Nephron progenitor cell (in vitro differentiated cells): ENCODE measurements around the gene POMGNT1.
"Not testable (repeated sequence)": the region's sequence is repeated elsewhere in the genome, so short reads cannot be mapped to it uniquely, and the experiment has no call there.

ENCODE experiments used
- DNase-seq: peaks from one replicate; pipeline ENCODE4 v3.0.0; 2021
- H3K27ac Mint-ChIP-seq: 2 replicates; pipeline ENCODE4 v1.8.0; 2021; ENCODE audit warnings: mild to moderate bottlenecking, moderate library complexity, mixed read lengths
- H3K27me3 Mint-ChIP-seq: 2 replicates; pipeline ENCODE4 v1.8.0; 2021; ENCODE audit warnings: mild to moderate bottlenecking, low read depth, mixed read lengths; ENCODE audit not compliant: poor library complexity
- H3K36me3 Mint-ChIP-seq: 2 replicates; pipeline ENCODE4 v1.8.0; 2021; ENCODE audit warnings: low read depth, mixed read lengths
- H3K4me1 Mint-ChIP-seq: 2 replicates; pipeline ENCODE4 v1.8.0; 2021; ENCODE audit warnings: mixed read lengths
- H3K4me3 Mint-ChIP-seq: 2 replicates; pipeline ENCODE4 v1.8.0; 2021; ENCODE audit warnings: mild to moderate bottlenecking, moderate library complexity, mixed read lengths
- H3K9me3 Mint-ChIP-seq: 2 replicates; pipeline ENCODE4 v1.8.0; 2021; ENCODE audit warnings: mild to moderate bottlenecking, moderate library complexity, mixed read lengths
- CTCF ChIP-seq: fragments of 200-600 bp; sonication (generic); IDR thresholded peaks from 2 replicates; pipeline ENCODE4 v1.5.0; 2021; ENCODE audit warnings: antibody characterized with exemption

Gene POMGNT1

GRCh38 chr1:46242918-46243317, 44.7 kb upstream of the POMGNT1 start:
- peaks cover 10% of the 10 kb centered on the region for H3K4me1 Mint-ChIP-seq
- H3K27ac Mint-ChIP-seq = no peak overlapping the region
- H3K4me3 Mint-ChIP-seq = no peak overlapping the region
- H3K9me3 Mint-ChIP-seq = peaks cover 31% of the 10 kb centered on the region
- no peak for TF ChIP-seq CTCF
- no peaks in the 10 kb centered on the region for H3K27me3 Mint-ChIP-seq
- no peak for DNase-seq
- H3K36me3 Mint-ChIP-seq = peaks cover 14% of the 10 kb centered on the region

GRCh38 chr1:46241733-46242132, 43.5 kb upstream of the POMGNT1 start:
- peaks cover 14% of the 10 kb centered on the region for H3K36me3 Mint-ChIP-seq
- peaks cover 41% of the 10 kb centered on the region for H3K9me3 Mint-ChIP-seq
- H3K27me3 Mint-ChIP-seq, DNase-seq, H3K4me1 Mint-ChIP-seq, H3K4me3 Mint-ChIP-seq, H3K27ac Mint-ChIP-seq: not testable (repeated sequence)

GRCh38 chr1:46238865-46239264, 40.6 kb upstream of the POMGNT1 start:
- peaks cover 14% of the 10 kb centered on the region for H3K36me3 Mint-ChIP-seq
- not testable (repeated sequence) for H3K27me3 Mint-ChIP-seq, H3K4me3 Mint-ChIP-seq, H3K27ac Mint-ChIP-seq, DNase-seq, H3K4me1 Mint-ChIP-seq
- H3K9me3 Mint-ChIP-seq = peaks cover 46% of the 10 kb centered on the region

GRCh38 chr1:46236882-46237281, 38.6 kb upstream of the POMGNT1 start:
- Mint-ChIP-seq H3K9me3 (peaks cover 37% of the 10 kb centered on the region), H3K36me3 (peaks cover 14% of the 10 kb centered on the region), H3K27me3 (no peaks in the 10 kb centered on the region), H3K4me1 (no peaks in the 10 kb centered on the region), H3K27ac (no peak overlapping the region), H3K4me3 (no peak overlapping the region)
- TF ChIP-seq CTCF = no peak
- no peak for DNase-seq

GRCh38 chr1:46231231-46231630, 33.0 kb upstream of the POMGNT1 start:
- DNase-seq, H3K36me3 Mint-ChIP-seq, H3K9me3 Mint-ChIP-seq, H3K27ac Mint-ChIP-seq, H3K27me3 Mint-ChIP-seq, H3K4me3 Mint-ChIP-seq, H3K4me1 Mint-ChIP-seq: not testable (repeated sequence)

- no peaks in the 10 kb centered on the region for H3K9me3 Mint-ChIP-seq
- H3K36me3 Mint-ChIP-seq = no peaks in the 10 kb centered on the region
- H3K27me3 Mint-ChIP-seq = peaks cover 3% of the 10 kb centered on the region
- no peak for TF ChIP-seq CTCF
- no peak overlapping the region for H3K4me3 Mint-ChIP-seq
- no peak for DNase-seq
- peaks cover 43% of the 10 kb centered on the region for H3K4me1 Mint-ChIP-seq
- H3K27ac Mint-ChIP-seq = no peak overlapping the region
Observed at GRCh38 chr1:46224966-46225365, 26.7 kb upstream of the POMGNT1 start.

- peak; percentile 62 for DNase-seq
Observed at GRCh38 chr1:46223472-46223943, 25.3 kb upstream of the POMGNT1 start.

GRCh38 chr1:46223055-46223454, 24.8 kb upstream of the POMGNT1 start:
- H3K4me3 Mint-ChIP-seq, H3K27ac Mint-ChIP-seq, H3K9me3 Mint-ChIP-seq, DNase-seq, H3K36me3 Mint-ChIP-seq, H3K27me3 Mint-ChIP-seq: not testable (repeated sequence)
- peaks cover 43% of the 10 kb centered on the region for H3K4me1 Mint-ChIP-seq

More at GRCh38 chr1:46223472-46223943, 25.3 kb upstream of the POMGNT1 start:
- no peaks in the 10 kb centered on the region for H3K36me3 Mint-ChIP-seq
- H3K4me1 Mint-ChIP-seq = peaks cover 43% of the 10 kb centered on the region
- H3K4me3 Mint-ChIP-seq = no peak overlapping the region
- H3K9me3 Mint-ChIP-seq = no peaks in the 10 kb centered on the region
- peaks cover 3% of the 10 kb centered on the region for H3K27me3 Mint-ChIP-seq
- peak; percentile 89 for TF ChIP-seq CTCF
- H3K27ac Mint-ChIP-seq = peak overlapping the region; percentile 37
